HG03457 (cell line): ENCODE results near the gene CNTFR.

Experiments
- ATAC-seq: cut with Tn5 transposase; IDR thresholded peaks from one replicate; pipeline ENCODE4 v1.9.1; 2021; ENCODE audit warnings: moderate number of reproducible peaks; ENCODE audit not compliant: unreplicated experiment

The CNTFR gene

DNA sequence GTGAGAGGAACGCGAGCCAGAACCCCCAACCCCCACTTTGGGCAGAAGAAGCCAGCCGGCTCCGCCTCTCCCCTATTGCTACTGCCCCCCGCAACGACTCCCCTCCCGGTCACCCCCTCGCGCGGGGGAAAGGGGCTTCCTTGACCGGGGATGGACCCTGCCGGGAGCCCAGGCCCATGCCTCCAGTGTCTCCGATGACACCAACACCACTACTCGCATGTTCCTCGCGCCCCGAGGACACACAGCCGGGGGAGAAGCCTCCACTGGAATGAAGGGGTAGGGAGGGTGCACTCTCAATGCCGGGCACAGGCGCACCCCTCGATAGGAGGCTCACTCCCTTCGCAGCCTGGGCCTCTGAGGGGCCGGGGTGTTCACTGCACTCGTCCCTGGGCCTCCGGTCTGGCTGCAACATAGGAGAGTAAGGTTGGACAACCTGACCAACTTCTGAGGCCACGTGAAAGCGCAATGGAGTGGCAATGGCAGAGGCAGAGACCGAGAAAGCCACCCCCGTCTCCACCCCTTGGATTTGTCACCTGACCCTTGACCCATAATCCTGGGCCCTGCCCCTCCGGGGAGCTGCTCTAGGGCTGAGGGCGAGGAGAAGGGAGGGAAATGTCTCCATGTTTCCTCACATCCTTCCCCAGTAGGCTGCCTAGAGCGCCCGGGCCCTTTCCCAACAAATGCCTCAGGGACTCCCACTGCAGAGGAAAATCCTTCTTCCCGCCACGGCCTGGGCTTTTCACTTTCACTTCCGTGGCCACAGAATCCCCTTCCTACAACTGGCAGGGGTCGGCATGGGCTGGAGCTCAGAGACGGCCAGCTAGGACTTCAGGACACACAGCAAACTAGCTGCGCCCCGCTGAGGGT is 1.1 kb upstream of the CNTFR start:
- no peak for ATAC-seq

DNA sequence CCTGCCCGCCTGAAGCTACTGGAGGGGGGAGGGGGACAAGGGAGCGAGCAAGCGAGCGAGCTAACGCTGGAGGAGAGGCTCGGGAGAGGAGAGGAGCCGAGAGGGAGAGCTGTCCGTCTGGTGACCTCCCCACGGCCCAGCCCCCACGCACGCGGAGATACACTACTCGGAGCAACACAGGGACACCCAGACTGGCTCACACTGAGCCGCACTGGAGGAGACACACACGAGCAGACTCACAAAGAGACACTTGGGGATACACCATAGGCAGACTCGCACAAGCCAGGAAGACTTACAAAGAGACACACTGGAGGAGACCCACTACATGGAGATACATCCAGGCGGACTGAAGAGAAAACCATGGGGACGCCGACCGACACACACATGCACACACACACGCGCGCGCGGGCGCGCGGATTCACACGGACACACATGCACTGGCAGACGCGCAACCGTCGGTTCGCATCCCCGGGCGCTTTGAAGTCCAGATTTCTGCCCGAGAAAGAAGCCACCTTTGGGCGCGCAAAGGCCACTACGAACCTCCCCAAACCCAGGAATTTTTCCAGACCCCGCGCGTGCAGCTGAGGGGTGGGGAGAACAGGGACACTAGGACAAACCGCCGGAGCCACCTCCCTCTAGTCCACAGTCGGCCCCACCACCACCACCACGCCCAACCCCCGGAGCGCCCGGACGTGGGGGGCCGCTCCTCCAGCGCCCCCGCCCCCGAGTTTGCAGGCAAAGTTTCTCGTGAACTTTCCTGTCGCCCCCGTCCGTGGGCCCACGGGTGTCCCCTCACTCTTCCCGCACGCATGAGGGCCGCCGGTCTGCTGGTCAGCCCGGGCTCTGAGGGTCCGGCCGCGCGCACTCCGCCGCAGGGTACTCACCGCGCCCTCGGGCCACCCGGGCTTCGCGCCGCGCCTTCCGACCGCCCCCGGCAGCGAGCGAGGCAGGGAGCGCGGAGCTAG is 571 bp downstream of the CNTFR start:
- ATAC-seq, result no peak

DNA sequence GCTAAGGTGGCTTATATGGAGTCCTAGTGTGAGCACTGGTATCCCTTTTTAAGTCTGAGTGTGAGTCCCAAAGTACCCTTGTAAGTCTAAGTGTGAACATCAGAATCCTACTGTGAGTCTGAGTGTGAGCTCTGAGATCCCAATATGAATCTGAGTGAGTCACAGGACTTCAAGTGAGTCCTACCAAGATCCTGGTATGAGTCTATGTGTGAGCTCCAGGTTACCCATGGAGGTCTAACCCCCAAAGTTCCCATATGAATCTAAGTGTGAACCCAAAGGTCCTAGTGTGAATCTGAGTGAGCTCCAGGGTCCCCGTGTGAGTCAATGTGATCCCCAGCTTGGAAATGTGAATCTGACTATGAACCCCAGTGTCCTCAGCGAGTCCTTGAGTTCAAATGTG is 2.3 kb downstream of the CNTFR start:
- ATAC-seq, result no peak

DNA sequence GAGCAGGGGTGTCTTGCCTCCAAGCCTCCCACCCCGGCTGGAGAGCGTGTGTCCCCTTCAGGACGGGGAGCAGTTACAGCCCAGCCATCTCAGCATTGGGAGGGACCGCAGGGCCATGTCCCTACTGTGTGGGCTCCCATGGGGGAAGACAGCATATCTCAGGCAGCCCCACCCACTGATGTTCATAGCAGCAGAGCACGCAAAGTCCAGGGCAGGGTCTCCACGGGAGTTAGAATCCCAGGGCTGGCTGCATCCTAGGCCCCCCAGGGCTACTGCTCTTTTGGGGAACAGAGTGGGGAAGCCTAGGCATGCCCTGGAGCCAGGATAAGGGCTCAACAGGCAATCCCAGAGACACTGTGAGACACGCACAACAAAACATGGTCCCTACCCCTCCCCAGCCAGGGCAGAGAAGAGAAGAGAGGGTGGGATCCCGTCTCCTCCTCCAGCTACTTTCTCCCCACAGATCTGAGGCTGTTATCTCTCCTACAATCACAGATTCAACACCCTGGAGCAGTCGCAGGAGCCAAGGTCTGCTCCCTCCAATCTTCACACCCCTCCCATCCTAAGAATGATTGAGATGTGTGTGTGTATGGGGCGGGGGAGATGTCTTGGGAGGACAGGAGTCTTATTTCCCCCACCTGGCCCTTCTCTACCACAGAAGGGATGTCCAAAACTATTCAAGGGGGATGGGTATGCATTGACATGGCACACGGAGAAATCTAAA is 3.4 kb downstream of the CNTFR start:
- ATAC-seq, result no peak

DNA sequence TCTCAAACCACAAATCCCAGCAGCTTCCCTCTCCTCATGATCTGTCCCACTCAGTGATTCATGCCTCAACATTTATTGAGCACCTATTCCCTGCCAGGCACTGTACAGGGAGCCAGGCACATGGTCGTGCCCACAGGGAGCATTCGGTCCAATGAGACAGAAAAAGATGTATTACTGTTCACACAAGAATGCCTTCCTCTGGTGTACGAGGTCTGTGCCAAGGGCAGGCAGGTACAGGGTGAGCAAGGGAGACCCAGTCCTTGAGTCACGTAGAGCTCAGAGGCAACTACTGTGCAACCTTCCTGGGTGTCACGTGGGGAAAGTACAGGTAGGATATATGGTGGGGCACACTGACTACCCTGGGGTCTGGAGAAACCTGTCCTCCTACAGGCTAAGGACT is 4.6 kb downstream of the CNTFR start:
- ATAC-seq, result no peak

DNA sequence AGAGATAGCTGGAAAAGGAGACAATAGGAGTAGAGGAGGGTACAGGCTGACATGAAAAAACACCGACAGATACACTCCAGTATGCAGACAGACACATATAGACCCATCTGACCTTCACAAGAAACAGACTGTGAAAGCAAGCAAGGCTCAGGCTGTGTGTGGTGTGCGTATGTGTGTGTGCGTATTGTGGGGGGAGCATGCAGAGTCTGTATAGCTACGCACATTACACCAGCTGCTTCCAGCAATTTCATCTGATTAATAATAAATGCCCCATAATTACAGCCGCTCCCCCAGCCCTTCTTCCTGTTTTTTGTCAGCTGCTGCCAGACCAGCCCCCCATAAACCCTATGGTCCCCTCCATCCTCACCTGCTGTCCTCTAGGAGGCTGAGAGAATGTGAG is 6.7 kb downstream of the CNTFR start:
- ATAC-seq, result no peak

DNA sequence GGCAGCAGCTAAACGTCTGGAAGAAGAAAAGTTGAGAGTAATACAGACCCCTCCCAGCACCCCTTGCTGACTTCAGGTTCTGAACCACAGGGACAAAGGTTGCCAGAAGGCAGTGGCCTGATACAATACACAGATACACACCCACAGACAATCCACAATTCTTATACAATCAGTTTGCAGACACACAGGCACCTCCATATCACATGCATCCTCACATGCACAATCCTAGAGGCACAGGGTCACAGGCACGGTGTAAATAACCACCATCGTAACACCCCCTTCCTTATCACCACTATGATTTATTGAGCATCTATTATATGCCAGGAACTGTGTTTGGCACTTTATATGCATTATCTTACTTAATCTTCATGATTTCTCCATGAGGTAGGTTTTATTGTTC is 8.2 kb downstream of the CNTFR start:
- no peak for ATAC-seq

DNA sequence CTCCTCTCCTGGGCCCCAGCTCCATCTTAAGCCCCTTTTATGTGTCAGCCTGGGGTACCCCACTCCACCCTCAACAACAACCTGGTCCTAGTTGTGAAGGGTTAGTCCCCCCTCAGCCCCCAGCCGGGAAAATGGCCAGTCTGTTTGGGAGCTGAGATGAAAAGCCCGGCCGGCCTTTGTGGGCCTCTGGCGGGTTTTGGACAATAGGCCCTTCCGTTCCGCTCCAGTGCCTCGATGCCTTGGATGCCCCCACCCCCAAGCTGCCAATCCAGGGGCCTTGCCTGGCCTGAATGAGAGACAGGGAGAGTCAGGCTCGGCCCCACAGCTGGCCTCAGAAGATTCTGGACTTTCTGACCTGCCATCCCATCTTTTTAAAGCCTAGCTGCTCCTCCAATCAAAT is 9.2 kb downstream of the CNTFR start:
- no peak for ATAC-seq

DNA sequence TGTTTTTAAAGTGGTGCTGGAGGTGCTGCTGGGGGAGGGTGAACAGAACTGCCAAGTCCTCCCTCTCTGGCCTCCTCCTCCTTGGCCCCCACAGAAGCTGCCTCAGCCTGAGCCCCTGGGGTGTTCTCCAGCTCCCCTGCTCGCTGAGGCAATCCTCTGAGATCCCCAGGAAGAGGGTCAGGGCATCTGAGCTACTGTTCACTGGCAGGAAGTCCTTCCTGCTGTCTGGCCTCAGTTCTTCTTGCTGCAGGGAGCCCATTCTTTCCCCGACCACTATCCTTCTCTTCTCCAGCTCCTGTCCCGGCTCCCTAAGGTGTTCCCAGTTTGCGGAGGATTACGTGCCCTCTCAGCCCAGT is 9.7 kb downstream of the CNTFR start:
- ATAC-seq, result no peak

DNA sequence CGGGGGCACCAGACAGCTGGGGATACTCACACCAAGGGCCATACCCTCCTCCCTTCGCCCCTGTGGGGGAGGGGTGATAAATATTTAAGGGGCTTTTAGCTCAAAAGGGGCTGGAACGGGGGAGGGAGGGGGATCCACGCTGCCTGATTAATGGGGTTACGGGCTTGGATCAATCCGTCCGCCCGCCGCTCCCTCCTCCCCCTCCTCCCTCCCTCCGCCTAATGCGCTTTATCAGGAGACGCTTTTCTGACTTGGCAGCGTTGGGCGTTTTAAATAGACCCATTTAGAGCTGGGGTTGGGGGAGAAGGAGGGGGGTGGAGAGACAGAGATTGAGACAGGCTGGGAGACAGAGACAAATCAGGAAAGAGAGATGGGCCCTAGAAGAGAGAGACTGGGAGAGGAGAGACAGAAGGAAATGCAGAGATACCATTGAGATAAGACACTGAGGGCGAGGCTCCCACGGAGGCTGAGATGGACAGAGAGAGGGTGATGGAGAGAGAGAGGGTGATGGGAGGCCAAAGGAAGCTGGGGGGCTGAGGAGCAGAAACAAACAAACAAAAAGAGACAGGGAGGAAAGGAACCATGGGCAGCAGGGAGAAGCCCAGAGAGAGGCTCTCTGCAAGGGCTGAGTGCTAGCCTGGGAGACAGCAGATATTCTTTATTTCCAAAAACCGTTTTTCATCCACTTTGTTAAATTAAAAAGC is 10.3 kb downstream of the CNTFR start:
- ATAC-seq, result no peak

DNA sequence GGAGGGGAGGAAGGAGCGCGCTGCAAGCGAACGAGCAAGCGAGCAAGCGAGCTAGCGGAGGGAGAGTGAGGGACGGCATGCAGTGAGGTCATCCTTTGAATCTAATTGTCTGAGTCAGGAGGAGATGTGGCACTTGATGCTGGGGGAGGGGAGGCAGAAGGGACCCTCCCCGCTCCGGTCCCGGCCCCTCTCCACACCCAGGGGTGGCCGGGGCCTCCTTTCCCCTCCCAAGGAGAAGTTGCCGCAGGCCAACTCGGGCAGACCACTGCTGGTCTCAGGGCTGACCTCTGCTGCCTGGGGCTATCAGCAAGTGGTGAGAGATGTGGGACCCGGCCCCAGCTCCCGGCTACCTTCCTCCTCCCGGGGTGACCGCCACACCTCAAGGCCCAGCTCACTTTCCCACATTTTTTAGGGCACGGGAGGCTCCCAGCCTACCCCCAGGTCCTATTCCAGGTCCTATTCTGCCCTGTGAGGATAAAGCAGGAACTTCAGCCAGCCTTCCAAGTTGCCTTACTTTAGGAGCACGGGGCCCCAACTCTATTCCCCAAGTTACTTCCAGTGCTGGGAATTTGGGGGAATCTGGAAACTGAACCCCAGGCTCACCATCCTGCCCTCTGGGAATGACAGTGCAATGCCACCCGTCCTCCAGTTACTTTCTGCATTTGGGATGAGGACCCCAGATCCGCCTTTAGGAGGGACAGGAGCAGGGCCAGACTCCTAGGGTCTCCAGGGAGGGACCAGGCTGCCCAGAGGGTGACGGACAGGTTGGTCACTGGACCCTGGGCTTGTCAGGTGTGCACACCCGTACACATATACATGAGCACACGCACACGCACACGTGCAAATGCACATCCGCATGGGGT is 11.1 kb downstream of the CNTFR start:
- no peak for ATAC-seq

DNA sequence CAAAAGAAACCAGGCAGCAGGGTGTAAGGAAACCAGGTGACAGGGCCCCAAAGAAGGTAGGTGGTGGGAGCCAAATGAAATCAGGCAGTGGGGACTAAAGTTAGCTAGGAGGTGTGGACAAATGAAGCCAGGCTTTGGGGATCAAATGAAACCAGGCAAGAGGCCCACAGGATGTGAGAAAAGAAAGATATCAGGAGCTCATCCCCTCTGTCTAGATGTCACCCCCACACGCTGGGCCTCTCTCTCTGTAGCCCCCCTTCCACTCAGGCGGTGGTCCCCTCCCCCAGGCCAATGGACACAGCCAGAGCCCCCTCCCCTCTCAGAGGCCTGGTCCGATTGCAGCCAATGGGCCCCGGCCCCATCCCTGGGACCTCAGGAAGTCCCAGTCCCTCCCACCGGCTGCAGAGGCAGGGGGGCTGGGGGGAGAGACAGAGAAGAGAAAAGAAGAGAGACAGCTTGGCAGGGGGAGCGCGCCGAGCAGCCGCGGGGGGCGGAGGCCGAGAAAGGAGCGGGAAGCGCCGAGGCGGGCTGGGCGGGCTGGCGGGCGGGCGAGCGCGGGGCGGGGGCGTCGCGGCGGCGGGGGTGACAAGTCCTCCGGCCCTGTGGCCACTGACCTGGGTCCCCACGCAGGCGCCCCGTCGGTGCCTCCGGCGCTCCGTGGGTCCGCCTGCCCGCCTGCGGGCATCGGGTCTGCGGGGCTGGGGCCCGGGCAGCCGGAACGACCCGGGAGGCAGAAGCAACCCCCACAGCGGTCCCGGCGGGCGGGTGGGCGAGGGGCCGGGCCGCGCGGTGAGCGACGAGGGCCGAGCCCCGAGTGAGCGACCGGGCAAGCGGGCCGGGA is 11.9 kb downstream of the CNTFR start:
- no peak for ATAC-seq

DNA sequence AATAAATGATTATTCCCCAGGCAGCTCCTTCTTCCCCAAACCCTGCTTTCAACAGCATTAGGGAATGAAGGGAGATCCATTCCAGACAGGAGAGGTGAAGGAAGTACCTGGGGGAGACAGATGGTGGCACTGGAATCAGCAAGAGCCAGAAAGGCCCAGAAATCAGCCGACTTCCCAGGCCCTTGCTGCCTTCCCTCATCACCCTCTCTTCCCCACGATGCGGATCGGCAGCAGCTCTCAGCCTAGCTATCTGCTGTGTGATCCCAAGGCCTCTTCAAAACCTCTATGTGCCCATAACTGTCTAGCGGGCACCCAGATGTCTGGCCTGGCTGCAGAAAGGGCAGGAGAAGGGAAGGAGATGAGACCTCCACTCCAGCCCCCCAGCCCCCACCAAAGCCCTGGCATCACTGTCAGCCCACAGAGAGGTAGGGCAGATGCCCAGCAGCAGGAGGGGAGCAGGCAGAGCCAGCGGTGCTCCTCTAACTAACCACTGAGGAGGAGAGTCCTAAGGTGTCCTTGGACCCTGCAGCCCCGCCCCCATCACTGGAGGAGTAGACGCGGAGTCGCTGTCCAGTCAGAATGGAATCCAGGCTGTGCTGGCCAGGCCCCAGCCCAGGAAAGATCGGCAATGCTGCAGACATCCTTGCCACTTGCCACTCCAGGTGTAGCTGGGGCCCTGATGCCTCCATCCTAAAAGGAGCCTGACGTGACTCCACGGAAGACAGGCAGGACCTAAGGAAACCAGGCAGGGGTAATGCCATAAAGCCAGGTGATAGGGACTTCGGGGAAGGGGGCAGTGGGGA is 12.7 kb downstream of the CNTFR start:
- no peak for ATAC-seq

DNA sequence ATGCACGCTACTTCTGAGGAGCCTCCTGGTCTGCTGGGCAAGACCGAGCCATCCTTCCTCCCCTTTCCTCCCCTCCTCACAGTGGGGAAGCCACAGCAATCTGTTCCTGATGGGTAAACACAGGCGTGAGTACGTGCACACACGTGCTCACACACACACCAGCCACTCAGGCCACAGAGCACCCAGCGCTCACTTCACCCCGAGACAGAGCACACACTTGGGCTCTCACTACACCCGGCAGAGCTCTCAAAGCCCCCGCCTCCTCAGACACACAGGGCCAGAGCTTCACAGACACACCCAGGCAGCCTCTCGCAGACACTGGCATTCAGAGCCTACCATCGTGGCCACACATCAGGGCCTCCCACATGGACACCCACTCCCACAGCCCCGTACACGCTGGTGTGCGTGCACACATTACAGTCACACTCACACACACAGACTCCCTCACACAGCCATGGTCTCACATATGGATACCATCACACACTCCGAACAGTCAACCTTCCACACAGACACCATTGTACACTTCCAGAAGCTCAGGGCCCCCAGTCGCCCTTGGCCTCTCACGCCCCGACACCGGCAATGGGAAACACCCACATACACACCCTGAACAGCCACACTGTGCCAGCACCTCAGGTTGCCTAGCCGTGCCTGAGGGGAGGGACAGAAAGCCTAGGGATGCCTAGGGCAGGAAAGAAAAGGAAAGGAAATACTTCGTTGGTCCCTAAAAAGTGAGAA is 13.5 kb downstream of the CNTFR start:
- no peak for ATAC-seq

DNA sequence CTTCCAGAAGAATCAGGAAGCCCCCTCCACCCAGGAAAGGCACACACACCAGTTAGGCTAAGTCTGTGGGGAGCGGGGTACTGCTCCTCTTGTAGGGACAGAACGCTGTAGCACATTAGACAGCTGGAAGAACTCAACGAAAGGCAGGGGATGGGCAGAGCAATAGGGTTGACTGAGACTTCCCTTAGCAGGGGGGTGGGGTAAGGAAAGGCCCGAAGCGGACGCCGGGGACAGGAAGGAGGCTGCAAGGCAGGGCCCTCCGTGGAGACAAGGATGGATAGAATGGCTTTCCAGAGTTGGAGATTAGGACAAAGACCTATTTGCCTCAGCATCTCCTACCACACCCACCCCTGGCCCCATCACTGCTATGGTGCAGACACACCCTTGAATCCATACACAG is 14.3 kb downstream of the CNTFR start:
- ATAC-seq, result no peak

DNA sequence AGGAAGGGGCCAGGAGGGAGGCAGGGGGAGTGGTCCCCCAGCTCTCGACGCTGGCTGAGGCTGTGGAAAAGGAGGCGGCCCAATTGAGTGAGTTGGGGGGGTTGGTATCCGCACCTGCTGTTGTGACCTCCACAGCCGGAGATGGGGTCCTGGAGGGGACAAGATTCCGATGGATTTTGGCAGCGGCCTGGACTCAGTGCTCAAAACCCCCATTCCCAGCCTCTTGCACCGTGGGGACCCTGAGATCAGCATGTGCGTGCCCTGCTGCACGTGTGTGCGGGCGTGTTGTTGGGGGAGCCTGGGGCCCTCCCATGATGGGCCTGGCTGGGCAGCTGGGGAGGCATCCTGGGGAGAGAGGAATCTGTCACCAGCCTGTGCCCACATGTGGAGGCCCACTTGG is 15.0 kb downstream of the CNTFR start:
- ATAC-seq, result no peak

DNA sequence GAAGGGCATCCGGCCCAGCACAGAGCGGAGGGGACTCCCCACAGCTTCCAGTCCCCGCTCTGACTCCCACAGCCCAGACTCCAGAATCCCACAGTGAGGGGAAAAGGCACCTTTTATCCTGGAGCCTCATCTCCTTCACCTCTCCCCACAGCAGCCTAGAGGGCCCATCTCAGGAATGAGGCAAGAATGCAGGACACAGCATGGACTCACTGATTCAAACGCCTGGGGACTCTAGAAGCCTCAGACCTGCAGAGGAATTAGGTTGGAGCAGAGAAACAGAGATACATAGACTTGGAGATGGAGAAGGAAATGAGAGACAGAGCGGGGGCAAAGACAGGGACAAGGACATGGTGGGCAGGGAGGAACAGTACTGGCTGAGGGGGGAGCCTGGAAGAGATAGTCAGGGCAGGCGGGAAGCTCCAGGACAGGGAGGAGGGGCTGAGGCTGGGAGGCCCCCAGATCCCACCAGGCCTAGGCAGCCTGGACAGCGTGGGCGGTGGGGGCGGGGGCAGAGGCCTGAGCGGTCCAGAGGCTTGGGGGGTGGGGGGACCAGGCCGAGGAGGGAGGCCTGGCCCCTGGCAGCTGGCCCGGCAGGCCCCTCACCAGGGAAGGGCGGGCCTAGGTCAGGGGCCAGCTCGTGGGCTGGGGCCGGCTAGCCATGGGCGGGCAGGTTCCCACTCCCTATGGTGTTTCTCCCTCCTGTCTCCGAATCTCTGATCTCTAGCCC is 15.8 kb downstream of the CNTFR start:
- ATAC-seq, result no peak
